ENCODE results near the gene DDR2. TPM values are rescaled to one million over a fixed set of nuclear protein-coding genes. Genes with fewer than 3 reads are reported as not detected.

DDR2 gene
- polyA plus RNA-seq, 1 donor from 2014 or later: 0.69 TPM

DNA sequence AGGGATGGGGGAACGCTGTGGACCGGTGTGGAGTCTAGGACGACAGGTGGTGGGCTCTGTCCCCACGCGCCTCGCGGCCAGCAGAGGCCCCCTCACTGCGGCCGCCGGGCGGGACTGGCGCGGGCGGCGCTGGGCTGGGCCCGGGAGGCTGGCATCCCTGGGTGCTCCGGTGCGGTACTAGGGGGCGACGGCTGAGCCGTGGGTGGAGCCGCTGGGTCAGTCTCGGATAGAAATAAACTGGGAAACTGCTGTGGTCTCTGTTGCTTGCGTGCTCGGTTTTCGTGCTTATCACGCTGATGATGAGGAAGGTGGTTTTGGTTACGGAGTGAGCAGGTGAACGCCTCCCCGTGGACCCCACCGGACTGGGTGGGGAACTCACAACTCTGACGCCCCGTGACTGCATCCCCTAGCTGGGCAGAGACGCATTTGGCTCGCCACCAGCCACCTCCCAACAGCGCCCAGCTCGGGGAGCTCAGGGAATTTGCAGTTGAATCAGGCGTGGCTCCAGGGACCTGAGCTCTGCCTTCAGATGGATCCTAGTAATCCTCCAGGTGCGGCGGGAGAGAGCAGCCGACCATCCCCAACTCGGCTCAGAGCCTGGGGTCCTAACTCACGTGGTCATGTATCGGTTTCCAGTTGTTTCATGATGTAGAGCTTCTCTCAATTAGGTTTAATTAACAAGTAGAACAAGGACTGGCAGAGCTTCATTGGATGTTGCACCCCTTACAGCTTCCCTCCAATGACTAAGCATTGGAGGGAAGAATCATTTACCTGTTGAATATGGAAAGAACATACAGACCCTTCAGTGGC is 190.3 kb downstream of the DDR2 start:
- no peaks in the 10 kb centered on the region for H3F3A ChIP-seq (ENCODE audit: insufficient read depth, low read length, poor library complexity, severe bottlenecking)
- H3K9me2 ChIP-seq (ENCODE audit: insufficient read depth, low read length): no peaks in the 10 kb centered on the region
- H3K9me3 ChIP-seq (ENCODE audit: low read length): no peaks in the 10 kb centered on the region
- H3K36me3 ChIP-seq (ENCODE audit: insufficient read depth, low read length): no peaks in the 10 kb centered on the region
- H3K79me2 ChIP-seq (replicated peaks; ENCODE audit: insufficient read depth, low read length): no peaks in the 10 kb centered on the region
- TF ChIP-seq, protein P1, sequence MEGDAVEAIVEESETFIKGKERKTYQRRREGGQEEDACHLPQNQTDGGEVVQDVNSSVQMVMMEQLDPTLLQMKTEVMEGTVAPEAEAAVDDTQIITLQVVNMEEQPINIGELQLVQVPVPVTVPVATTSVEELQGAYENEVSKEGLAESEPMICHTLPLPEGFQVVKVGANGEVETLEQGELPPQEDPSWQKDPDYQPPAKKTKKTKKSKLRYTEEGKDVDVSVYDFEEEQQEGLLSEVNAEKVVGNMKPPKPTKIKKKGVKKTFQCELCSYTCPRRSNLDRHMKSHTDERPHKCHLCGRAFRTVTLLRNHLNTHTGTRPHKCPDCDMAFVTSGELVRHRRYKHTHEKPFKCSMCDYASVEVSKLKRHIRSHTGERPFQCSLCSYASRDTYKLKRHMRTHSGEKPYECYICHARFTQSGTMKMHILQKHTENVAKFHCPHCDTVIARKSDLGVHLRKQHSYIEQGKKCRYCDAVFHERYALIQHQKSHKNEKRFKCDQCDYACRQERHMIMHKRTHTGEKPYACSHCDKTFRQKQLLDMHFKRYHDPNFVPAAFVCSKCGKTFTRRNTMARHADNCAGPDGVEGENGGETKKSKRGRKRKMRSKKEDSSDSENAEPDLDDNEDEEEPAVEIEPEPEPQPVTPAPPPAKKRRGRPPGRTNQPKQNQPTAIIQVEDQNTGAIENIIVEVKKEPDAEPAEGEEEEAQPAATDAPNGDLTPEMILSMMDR (IDR thresholded peaks at IDR 0.05; ENCODE audit: poor library complexity, severe bottlenecking): peak; percentile 45
- TF ChIP-seq EZH2 (IDR thresholded peaks at IDR 0.05; ENCODE audit: borderline replicate concordance, insufficient read depth, low read length, poor library complexity, severe bottlenecking) (no peak), TAF1 (IDR thresholded peaks at IDR 0.05; ENCODE audit: low read depth) (no peak), RAD21 (conservative IDR thresholded peaks at IDR 0.05) (no peak)
- H3K9ac ChIP-seq (ENCODE audit: low read length): no peak overlapping the region
- no peaks in the 10 kb centered on the region for H4K20me1 ChIP-seq (ENCODE audit: insufficient read depth)
- peaks cover 5% of the 10 kb centered on the region for H3K27me3 ChIP-seq (ENCODE audit: insufficient read depth, low read depth, low read length)
- no peak overlapping the region for H3K4me2 ChIP-seq (ENCODE audit: low read length)
- H2AFZ ChIP-seq (ENCODE audit: low read depth, low read length): no peak overlapping the region
- H3K27ac ChIP-seq (ENCODE audit: low read length): no peak overlapping the region
- H3K4me3 ChIP-seq (ENCODE audit: low read length): peak overlapping the region; percentile 63

DNA sequence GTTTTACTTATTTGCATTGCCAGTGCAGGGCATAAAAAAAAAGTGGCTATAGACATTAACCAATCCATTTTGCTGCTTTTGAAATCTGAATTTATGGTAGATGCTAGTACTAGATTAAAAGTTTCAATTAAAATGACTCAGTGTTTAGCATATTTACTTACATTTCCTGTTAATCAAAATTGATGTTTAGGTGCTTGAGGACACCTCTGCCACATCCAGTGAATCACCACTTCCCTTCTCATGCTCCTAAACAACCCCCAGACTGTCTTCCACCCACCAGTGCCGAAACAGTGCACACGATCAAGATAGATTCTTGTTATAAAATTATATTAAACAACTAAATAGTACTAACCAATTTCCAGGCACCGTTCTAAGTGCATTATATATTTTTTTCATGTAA is 191.0 kb downstream of the DDR2 start:
- Histone ChIP-seq H3K9ac (ENCODE audit: low read length) (no peak overlapping the region), H3K27ac (ENCODE audit: low read length) (no peak overlapping the region), H3K9me3 (ENCODE audit: low read length) (no peaks in the 10 kb centered on the region), H3K9me2 (ENCODE audit: insufficient read depth, low read length) (no peaks in the 10 kb centered on the region), H3K36me3 (ENCODE audit: insufficient read depth, low read length) (no peaks in the 10 kb centered on the region), H4K20me1 (ENCODE audit: insufficient read depth) (no peaks in the 10 kb centered on the region), H3K27me3 (ENCODE audit: insufficient read depth, low read depth, low read length) (peaks cover 5% of the 10 kb centered on the region), H3K79me2 (replicated peaks; ENCODE audit: insufficient read depth, low read length) (no peaks in the 10 kb centered on the region), H3F3A (ENCODE audit: insufficient read depth, low read length, poor library complexity, severe bottlenecking) (no peaks in the 10 kb centered on the region), H3K4me3 (ENCODE audit: low read length) (no peak overlapping the region), H3K4me2 (ENCODE audit: low read length) (no peak overlapping the region), H2AFZ (ENCODE audit: low read depth, low read length) (no peak overlapping the region)
- TF ChIP-seq EP300 (conservative IDR thresholded peaks at IDR 0.05; ENCODE audit: poor library complexity, severe bottlenecking) (no peak), EZH2 (IDR thresholded peaks at IDR 0.05; ENCODE audit: borderline replicate concordance, insufficient read depth, low read length, poor library complexity, severe bottlenecking) (no peak), RAD21 (conservative IDR thresholded peaks at IDR 0.05) (no peak), MXI1 (conservative IDR thresholded peaks at IDR 0.05; ENCODE audit: poor library complexity, severe bottlenecking) (no peak), TAF1 (IDR thresholded peaks at IDR 0.05; ENCODE audit: low read depth) (no peak), SMC3 (conservative IDR thresholded peaks at IDR 0.05; ENCODE audit: poor library complexity) (no peak)
- TF ChIP-seq, protein P2, sequence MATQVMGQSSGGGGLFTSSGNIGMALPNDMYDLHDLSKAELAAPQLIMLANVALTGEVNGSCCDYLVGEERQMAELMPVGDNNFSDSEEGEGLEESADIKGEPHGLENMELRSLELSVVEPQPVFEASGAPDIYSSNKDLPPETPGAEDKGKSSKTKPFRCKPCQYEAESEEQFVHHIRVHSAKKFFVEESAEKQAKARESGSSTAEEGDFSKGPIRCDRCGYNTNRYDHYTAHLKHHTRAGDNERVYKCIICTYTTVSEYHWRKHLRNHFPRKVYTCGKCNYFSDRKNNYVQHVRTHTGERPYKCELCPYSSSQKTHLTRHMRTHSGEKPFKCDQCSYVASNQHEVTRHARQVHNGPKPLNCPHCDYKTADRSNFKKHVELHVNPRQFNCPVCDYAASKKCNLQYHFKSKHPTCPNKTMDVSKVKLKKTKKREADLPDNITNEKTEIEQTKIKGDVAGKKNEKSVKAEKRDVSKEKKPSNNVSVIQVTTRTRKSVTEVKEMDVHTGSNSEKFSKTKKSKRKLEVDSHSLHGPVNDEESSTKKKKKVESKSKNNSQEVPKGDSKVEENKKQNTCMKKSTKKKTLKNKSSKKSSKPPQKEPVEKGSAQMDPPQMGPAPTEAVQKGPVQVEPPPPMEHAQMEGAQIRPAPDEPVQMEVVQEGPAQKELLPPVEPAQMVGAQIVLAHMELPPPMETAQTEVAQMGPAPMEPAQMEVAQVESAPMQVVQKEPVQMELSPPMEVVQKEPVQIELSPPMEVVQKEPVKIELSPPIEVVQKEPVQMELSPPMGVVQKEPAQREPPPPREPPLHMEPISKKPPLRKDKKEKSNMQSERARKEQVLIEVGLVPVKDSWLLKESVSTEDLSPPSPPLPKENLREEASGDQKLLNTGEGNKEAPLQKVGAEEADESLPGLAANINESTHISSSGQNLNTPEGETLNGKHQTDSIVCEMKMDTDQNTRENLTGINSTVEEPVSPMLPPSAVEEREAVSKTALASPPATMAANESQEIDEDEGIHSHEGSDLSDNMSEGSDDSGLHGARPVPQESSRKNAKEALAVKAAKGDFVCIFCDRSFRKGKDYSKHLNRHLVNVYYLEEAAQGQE (IDR thresholded peaks at IDR 0.05; ENCODE audit: borderline replicate concordance): no peak
